AG04450 (cell line): Measurements from ENCODE around the gene EEF1B2. TPM values are rescaled to one million over a fixed set of nuclear protein-coding genes. Genes with fewer than 3 reads are reported as not detected.

Source experiments
- CTCF ChIA-PET: fragments of 300-600, 350-600 bp; formaldehyde crosslinking; extraction: SDS; loops from one replicate; lab custom pipeline; 2022; ENCODE audit warnings: antibody characterized with exemption, inconsistent platforms; lab: Charles Lee
- POLR2A ChIA-PET: fragments of 350-600 bp; formaldehyde crosslinking; extraction: SDS; loops from one replicate; lab custom pipeline; 2021; ENCODE audit warnings: antibody characterized with exemption, inconsistent platforms; lab: Yijun Ruan, JAX
- DNase-seq: peaks from one replicate; pipeline ENCODE4 v3.0.0-alpha.2; 2011; ENCODE audit warnings: low read depth, low spot score
- H3K27ac ChIP-seq: one replicate; pipeline ENCODE4 v1.5.1; 2012; ENCODE audit warnings: low read depth, low read length, control low read depth
- H3K27me3 ChIP-seq: one replicate; pipeline ENCODE4 v1.6.0; 2012; ENCODE audit warnings: low read length; ENCODE audit not compliant: control insufficient read depth, insufficient read depth
- H3K4me3 ChIP-seq: 2 replicates; pipeline ENCODE4 v1.5.1; 2011; ENCODE audit warnings: mild to moderate bottlenecking, low read depth, low read length, control low read depth
- H3K9me3 ChIP-seq: 2 replicates; pipeline ENCODE4 v1.5.1; 2012; ENCODE audit warnings: low read length; ENCODE audit not compliant: control insufficient read depth, insufficient read depth
- polyA plus RNA-seq: library from polyadenylated mRNA; depleted of rRNA; stranded (reverse); fragments of >200 nt; gene quantifications from 2 replicates; pipeline ENCODE4 v1.2.3, GENCODE V29; 2011
- TF ChIP-seq, protein P1 (sequence below): IDR thresholded peaks from 2 replicates; pipeline ENCODE4 v1.5.1; 2011; ENCODE audit warnings: low read depth, low read length, control low read depth, inconsistent platforms

Gene EEF1B2
- polyA plus RNA-seq, 1 experiment = 1,211 TPM

GRCh38 chr2:206192157-206192556 is 32.5 kb downstream of the EEF1B2 start:
- Histone ChIP-seq H3K27me3 (no peaks in the 10 kb centered on the region), H3K27ac (no peak overlapping the region), H3K4me3 (no peak overlapping the region), H3K9me3 (no peaks in the 10 kb centered on the region)
- no peak for DNase-seq
- TF ChIP-seq, protein P1, sequence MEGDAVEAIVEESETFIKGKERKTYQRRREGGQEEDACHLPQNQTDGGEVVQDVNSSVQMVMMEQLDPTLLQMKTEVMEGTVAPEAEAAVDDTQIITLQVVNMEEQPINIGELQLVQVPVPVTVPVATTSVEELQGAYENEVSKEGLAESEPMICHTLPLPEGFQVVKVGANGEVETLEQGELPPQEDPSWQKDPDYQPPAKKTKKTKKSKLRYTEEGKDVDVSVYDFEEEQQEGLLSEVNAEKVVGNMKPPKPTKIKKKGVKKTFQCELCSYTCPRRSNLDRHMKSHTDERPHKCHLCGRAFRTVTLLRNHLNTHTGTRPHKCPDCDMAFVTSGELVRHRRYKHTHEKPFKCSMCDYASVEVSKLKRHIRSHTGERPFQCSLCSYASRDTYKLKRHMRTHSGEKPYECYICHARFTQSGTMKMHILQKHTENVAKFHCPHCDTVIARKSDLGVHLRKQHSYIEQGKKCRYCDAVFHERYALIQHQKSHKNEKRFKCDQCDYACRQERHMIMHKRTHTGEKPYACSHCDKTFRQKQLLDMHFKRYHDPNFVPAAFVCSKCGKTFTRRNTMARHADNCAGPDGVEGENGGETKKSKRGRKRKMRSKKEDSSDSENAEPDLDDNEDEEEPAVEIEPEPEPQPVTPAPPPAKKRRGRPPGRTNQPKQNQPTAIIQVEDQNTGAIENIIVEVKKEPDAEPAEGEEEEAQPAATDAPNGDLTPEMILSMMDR = no peak
- CTCF ChIA-PET = no interaction called here
- POLR2A ChIA-PET = no interaction called here

DNA sequence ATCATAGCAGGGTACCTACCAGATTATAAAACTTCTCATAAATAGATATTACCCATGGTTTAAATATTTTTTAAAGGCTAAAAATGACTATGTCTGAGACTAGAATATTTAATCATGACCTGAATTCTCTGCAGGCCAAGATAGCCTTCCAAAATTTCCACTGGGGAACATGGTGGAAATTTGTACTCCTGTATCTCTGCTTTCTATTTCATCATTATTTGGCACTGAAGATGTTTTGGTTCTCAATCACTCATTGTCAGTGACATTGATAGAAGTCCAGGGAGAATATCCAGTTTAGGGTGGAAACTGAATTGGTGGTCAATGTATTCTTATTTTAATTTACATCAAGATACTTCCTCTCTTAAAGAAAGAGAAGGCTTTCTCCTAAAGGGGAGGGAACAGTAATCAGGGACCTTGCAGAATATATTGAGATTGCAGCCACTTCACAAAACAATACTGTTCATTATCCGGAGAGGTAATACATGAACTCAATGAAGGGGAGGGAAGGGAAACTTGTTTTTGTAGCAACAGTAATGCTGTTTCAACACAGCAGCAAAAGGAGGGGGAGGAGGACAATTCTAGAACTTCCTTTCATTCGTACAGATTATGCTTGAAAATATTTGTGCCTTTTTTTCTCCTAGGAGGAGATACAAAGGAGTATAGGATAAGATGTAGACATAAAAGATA is 34.1 kb downstream of the EEF1B2 start:
- Histone ChIP-seq H3K27ac (no peak overlapping the region), H3K4me3 (no peak overlapping the region), H3K9me3 (no peaks in the 10 kb centered on the region), H3K27me3 (no peaks in the 10 kb centered on the region)
- no peak for DNase-seq
- ChIA-PET CTCF (no interaction called here), POLR2A (no interaction called here)
- TF ChIP-seq, protein P1 = no peak

GRCh38 chr2:206198677-206199076 is 39.0 kb downstream of the EEF1B2 start:
- Histone ChIP-seq H3K27ac (no peak overlapping the region), H3K27me3 (no peaks in the 10 kb centered on the region), H3K9me3 (no peaks in the 10 kb centered on the region), H3K4me3 (no peak overlapping the region)
- TF ChIP-seq, protein P1 = no peak
- CTCF ChIA-PET = no interaction called here
- no peak for DNase-seq
- POLR2A ChIA-PET = interaction anchor here (0.6 kb wide), 1 partner anchor 37 kb away, joined by 3 read pairs; no protein-coding TSS in a partner anchor

- H3K9me3 ChIP-seq = no peaks in the 10 kb centered on the region
- H3K27me3 ChIP-seq = no peaks in the 10 kb centered on the region
- H3K27ac ChIP-seq = no peak overlapping the region
- DNase-seq = no peak
- ChIA-PET POLR2A (interaction anchor here (0.6 kb wide), 1 partner anchor 12 kb away, joined by 3 read pairs; no protein-coding TSS in a partner anchor), CTCF (interaction anchor here (0.6 to 1.0 kb wide), 2 partner anchors 23 to 37 kb away, joined by 3 read pairs; no protein-coding TSS in a partner anchor)
- no peak overlapping the region for H3K4me3 ChIP-seq
- TF ChIP-seq, protein P1 = no peak
These were observed 41.6 kb downstream of the EEF1B2 start for GRCh38 chr2:206201075-206201848.

DNA sequence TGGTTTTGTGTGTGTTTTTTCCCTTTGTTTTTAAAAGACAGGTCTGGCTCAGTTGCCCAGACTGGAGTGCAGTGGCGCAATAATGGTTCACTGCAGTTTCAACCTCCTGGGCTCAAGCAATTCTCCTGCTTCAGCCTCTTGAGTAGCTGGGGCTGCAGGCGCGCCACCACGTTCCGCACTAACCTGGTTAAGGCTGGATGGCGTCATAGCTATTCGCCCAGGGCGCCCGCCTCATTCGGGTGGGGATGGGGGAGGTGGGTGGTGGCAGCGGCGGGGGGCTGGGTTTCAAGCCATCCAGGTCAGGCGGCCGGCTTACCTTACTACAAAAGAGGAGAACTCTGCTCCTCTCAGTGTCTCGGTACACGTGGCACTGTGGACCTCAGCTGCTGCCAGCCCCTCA is 42.8 kb downstream of the EEF1B2 start:
- no peak overlapping the region for H3K27ac ChIP-seq
- ChIA-PET CTCF (no interaction called here), POLR2A (no interaction called here)
- DNase-seq = no peak
- H3K4me3 ChIP-seq = no peak overlapping the region
- no peaks in the 10 kb centered on the region for H3K9me3 ChIP-seq
- no peaks in the 10 kb centered on the region for H3K27me3 ChIP-seq
- TF ChIP-seq, protein P1 = no peak
